Measurements from ENCODE around the gene SLC6A1.

SLC6A1 gene

DNA sequence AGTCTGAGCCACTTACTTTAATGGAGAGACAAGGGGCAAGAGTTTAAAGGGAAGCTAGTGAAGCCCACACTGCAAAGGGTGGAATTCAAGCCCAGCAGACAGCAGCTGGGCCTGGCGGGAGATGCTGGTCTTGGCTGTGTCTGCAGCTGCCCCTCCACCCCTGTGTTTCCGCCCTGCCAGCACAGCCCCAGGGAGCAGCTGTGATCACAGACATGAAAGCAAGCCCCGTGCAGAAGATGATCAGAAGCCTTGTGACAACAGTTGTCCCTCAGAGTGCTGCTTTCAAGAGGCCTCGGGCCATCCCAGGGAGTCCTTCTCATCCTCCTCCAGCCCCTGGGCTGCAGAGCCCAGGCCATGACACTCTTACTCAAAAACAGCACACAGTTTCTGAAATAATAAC, 24.1 kb upstream of the SLC6A1 start:
- no peak overlapping the region for H3K4me3 ChIP-seq (ENCODE audit: low read length)
- TF ChIP-seq, protein P1, sequence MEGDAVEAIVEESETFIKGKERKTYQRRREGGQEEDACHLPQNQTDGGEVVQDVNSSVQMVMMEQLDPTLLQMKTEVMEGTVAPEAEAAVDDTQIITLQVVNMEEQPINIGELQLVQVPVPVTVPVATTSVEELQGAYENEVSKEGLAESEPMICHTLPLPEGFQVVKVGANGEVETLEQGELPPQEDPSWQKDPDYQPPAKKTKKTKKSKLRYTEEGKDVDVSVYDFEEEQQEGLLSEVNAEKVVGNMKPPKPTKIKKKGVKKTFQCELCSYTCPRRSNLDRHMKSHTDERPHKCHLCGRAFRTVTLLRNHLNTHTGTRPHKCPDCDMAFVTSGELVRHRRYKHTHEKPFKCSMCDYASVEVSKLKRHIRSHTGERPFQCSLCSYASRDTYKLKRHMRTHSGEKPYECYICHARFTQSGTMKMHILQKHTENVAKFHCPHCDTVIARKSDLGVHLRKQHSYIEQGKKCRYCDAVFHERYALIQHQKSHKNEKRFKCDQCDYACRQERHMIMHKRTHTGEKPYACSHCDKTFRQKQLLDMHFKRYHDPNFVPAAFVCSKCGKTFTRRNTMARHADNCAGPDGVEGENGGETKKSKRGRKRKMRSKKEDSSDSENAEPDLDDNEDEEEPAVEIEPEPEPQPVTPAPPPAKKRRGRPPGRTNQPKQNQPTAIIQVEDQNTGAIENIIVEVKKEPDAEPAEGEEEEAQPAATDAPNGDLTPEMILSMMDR (conservative IDR thresholded peaks at IDR 0.05; ENCODE audit: low read depth, low read length) = no peak
- no peak for DNase-seq (ENCODE audit: low read depth)

DNA sequence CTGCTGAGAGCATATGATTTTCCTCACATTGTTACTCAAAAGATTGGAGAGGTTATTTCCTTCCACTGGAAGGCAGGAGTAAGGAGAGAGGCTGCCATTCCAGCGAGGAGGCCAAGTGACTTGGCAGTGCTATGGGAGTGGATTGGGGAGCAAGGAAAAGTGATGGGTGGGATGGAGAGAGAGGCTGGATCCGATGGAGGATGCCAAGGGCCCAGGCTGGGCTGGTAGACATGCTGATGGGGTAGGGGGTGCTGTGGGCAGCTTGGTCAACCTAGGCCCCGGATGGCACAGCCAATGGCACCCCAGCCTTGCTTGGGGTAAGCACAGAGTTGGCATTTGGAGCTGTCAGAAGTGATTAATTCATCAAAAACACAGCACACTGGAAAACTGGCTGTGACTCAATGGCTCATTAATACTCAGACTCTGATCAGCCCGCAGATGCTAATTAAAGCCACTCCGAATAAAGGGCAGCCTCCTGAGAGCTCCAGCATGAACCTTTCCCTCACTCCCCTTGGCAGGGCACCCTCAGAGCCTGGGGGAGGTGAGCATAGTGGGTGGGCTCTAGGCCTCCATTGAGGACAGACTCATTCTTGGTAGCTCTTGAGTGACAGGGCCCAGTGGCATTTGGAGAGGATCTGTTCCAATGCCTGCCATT, 22.1 kb upstream of the SLC6A1 start:
- no peak overlapping the region for H3K4me3 ChIP-seq (ENCODE audit: low read length)
- no peak for DNase-seq (ENCODE audit: low read depth)
- TF ChIP-seq, protein P1 (conservative IDR thresholded peaks at IDR 0.05; ENCODE audit: low read depth, low read length) = no peak

DNA sequence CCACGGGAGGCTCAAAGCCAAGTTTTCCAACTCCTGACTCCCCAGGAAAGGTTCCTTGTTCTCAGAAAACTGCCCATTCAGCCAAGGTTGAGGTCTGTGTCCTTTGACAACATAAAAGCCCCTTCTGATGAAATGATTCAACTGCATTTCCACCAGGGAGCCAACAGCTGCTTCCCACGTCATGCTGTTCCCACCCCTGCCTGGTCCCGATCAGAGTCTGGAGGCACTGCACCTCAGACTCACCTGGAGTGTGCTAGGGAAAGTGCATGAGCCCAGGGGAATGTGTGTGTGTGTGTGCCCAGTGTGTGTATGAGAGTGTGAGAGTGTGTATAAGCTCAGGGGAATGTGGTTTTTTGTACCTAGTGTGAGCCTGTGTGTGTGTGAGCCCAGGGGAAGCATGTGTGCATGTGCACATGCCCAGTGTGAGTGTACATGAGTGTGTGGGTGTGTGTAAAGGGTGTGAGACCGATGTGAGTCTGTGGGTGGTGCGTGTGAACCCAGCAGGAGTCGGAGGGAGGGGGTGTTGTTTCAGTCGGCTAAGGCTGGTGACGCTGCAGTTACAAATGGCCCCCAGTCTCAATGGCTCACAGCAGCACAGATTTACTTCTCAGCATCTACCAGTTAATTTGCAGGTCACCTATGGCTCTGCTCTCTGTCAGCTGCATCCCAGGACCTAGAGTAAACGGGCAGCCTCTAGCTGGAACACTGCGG, 20.3 kb upstream of the SLC6A1 start:
- TF ChIP-seq, protein P1 (conservative IDR thresholded peaks at IDR 0.05; ENCODE audit: low read depth, low read length) = no peak
- no peak overlapping the region for H3K4me3 ChIP-seq (ENCODE audit: low read length)
- DNase-seq (ENCODE audit: low read depth) = no peak

DNA sequence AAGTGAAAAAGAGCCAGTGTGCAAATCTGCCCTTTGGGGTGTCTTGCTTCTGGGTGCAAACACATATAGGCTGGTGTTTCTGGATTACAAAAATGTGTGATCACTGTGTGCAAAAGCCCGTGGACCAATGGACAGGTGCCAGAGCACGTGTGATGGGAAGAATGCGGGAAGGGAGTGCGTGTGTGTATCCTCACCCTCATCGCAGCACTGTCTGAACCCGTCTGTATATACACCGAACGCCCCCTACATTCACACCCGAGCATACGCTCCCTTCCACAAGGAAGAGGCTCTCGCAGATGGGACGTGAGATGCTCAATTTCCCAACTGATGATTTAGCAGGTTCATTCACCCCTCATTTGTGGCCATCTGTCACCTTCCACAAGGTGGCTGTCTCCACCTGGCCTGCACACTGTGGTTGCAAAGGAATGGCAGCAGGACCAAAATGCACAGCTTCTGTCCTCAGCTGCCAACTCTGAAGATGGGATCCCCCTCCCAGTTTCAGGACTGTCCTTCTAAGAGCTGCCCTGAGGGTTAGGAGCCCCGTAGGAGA, 19.4 kb upstream of the SLC6A1 start:
- no peak for DNase-seq (ENCODE audit: low read depth)
- no peak overlapping the region for H3K4me3 ChIP-seq (ENCODE audit: low read length)
- TF ChIP-seq, protein P1 (conservative IDR thresholded peaks at IDR 0.05; ENCODE audit: low read depth, low read length) = no peak

DNA sequence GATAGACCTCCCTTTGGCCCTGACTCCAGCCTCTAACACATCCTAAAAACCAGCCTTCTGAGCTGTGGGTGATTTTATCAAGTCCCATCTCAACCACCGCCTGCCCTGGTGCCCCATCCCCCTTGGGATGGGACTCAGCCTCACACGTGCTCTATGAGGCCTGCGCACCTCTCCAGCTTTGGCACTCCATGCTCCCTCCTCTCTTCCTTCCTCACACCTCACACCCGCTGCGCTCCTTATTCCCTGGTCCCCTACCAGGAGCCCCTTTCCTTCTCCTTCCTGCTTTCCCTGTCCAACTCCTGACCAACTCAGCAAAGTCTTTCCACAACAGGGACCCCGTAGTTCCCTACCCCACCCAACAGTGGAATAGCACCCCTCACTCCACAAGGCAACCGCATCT, 18.4 kb upstream of the SLC6A1 start:
- DNase-seq (ENCODE audit: low read depth) = no peak
- TF ChIP-seq, protein P1 (conservative IDR thresholded peaks at IDR 0.05; ENCODE audit: low read depth, low read length) = no peak
- no peak overlapping the region for H3K4me3 ChIP-seq (ENCODE audit: low read length)

DNA sequence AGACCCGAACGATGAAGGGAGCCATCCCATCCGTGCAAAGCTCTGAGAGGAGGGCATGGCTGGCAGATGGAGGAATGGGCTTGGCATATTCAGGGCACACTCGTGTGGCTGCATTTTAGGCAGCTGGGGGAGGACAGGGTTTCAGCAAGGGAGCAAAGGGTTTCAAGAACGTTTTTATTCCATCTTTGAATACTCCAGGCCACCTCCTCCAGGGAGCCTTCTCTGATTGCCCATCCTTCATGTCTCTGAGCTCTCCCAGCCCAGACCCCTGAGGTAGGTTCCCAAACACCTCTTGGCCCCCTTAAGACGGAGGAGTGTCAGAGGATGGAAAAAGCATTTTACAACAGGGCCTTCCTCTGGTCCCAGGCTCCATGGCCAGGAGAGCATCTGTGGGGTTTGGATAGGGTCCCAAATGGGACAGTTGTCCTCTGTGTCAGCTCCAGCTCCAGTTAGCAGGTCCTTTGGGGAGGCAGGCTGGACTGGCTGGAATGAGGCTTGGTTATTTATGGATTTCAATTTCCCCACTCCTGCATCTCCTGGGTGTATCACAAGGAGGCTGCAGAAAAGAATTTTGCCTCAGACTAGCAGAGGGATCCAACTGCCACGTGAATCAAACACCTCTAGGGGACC, 17.7 kb upstream of the SLC6A1 start:
- no peak overlapping the region for H3K4me3 ChIP-seq (ENCODE audit: low read length)
- TF ChIP-seq, protein P1 (conservative IDR thresholded peaks at IDR 0.05; ENCODE audit: low read depth, low read length) = no peak
- no peak for DNase-seq (ENCODE audit: low read depth)
